Regular cardiac myocyte (primary cell): Measurements from ENCODE around the gene C10orf95. TPM values are rescaled to one million over a fixed set of nuclear protein-coding genes. Genes with fewer than 3 reads are reported as not detected.

Source experiments
- total RNA-seq: library from RNA; depleted of rRNA; stranded (reverse); fragments of >200 nt; gene quantifications from 2 replicates; pipeline ENCODE4 v1.2.3, GENCODE V29; 2014

The C10orf95 gene
- total RNA-seq, result not detected in 2 replicates

GRCh38 chr10:102451105-102451969 is at the start of gene C10orf95:
Gene C10orf95 (minus strand): TSS chr10:102451543. CDS start chr10:102451093, 450 bp downstream.

DNA sequence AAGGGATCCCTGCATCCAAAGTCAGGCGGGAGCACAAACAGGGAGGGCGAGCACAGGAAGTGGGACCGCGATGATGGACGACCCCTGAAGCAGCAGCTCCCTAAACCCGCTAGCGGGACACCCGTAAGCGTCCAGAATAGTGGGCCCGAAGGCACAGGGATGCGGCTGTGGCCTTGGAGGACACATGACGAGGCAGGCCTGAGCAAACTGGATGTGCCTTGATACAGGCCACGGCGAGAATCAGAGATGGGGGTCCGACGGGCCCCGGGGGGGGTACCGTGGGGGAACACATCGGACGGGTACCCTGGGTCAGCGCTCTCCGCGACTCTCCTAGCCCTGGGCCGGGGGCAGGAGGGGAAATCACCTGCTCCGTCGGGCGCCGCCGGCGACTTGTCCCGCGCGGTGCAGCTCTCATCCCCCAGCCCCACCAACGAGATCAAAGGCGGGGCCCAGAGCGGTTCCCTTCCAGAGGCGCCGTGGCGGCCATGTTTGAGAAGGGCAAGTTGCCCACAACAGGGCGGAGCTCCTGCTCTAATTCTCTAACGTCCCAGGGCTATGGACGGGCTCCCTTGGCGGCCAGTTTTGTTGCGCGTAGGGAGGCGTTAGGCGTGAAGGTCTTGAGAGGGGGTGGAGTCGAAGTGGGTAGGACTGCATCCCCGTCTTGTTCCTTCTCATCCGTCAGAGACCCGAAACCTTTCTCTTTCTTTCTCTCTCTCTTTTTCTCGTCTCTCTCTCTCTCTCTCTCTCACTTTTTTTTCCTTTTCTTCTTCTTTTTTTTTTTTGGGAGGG is 19.0 kb downstream of the C10orf95 start, which contains the start of gene CUEDC2:
Gene CUEDC2, minus strand, starts transcription at position 413 of the 789 bp plus-strand sequence. CDS start 7,386 bp downstream, outside the sequence.

DNA sequence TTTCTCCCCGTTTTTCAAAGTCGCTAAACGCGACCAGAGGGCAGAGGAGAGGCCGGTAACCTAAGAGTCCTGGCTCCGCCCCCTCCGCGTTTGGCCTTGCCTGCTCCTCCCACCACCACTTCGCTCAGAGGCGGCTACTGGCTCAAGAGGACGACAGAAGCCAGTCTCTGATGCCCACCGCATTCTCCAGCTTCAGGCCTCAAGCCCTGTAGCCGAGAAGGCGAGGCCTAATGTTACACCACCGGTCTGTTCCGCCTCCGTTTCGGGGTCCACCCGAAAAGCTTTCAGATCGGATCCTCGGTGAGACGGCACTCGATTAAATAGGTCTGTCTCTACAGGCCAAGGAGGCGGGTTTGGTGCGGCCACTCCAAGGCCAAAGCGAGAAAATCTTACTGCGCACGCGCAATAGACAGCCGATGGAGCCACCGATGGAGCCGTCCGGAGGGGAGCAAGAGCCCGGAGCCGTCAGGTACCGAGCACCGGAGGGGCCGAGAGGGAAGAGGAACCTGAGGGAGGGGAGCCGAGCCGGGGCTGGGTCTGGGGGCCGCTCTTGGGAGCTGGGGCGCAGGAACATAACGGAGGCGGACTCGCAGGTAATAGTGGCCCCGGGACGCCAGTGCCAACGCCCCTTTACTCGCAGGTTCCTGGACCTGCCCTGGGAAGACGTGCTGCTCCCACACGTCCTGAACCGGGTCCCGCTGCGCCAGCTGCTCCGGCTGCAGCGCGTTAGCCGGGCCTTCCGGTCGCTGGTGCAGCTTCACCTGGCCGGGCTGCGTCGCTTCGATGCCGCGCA is 30.4 kb downstream of the C10orf95 start, which contains the start of gene FBXL15:
Gene FBXL15, plus strand, starts transcription at position 123 of the 793 bp plus-strand sequence. Its CDS starts 294 bp downstream, at position 417.

GRCh38 chr10:102418622-102419268 is 32.6 kb downstream of the C10orf95 start, which contains the start of gene PSD:
Gene PSD (minus strand): TSS chr10:102418785. CDS start chr10:102417038, 1,747 bp downstream.

Other genes starting within 250 kb of the C10orf95 start
- gene ELOVL3, start 225.2 kb downstream of the C10orf95 start, total RNA-seq, result 0.19 and 0.56 TPM in 2 replicates
- gene PITX3, start 210.0 kb downstream of the C10orf95 start, total RNA-seq, result under 0.01 TPM in 2 replicates
- gene GBF1, start 206.0 kb downstream of the C10orf95 start, total RNA-seq, result 20.9 and 30.3 TPM in 2 replicates
- gene NFKB2, start 55.8 kb downstream of the C10orf95 start, total RNA-seq, result 16.5 and 17.5 TPM in 2 replicates
- 0.38 and 4.2 TPM in 2 replicates for gene PSD, start 32.8 kb downstream of the C10orf95 start, total RNA-seq
- gene FBXL15, start 30.7 kb downstream of the C10orf95 start, total RNA-seq, result 7.5 and 9.0 TPM in 2 replicates
- 39.2 and 60.4 TPM in 2 replicates for gene CUEDC2, start 19.0 kb downstream of the C10orf95 start, total RNA-seq
- 97.5 and 127 TPM in 2 replicates for gene ACTR1A, start 51.2 kb upstream of the C10orf95 start, total RNA-seq
- gene SUFU, start 52.4 kb upstream of the C10orf95 start, total RNA-seq, result 2.3 and 2.5 TPM in 2 replicates
- gene TRIM8, start 192.9 kb upstream of the C10orf95 start, total RNA-seq, result 61.4 and 99.5 TPM in 2 replicates